Keratinocyte (primary cell): ENCODE results near the gene SUPT6H.

Experiments
- EZH2 ChIP-seq: IDR thresholded peaks from one replicate; pipeline ENCODE4 v1.6.1; 2012; ENCODE audit warnings: inconsistent platforms, mild to moderate bottlenecking, low read length, moderate library complexity
- TF ChIP-seq, protein P1 (sequence below), 3 experiments: IDR thresholded peaks in 1 of 3; conservative IDR thresholded peaks in 1 of 3; optimal IDR thresholded peaks in 1 of 3; 2 replicates in 2 of 3; 3 replicates in 1 of 3; pipeline versions ENCODE3 to v1.5.1; 2011; ENCODE audit warnings: low read length in 3 of 3, mild to moderate bottlenecking in 3 of 3, moderate library complexity in 2 of 3, control low read depth in 1 of 3, inconsistent platforms in 1 of 3; ENCODE audit not compliant: insufficient read depth in 2 of 3; ENCODE audit errors: extremely low read depth in 1 of 3

DNA sequence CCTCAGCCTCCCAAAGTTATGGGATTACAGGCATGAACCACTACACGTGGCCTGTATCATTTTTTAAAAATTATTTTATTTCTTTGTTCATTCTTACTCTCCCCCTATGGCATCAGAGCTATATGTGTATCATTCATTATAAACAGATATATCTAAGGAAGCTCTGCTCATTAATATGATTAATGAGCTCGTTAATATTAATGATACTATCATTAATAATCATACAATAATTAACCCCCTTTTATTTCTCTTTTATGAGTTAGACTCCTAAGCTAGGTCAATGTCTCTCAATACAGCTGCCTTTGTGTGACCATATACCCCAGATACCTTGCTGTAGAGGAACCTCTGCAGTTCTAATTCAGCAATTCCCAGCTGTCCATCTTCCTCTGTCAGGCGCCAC lies 43.5 kb upstream of the SUPT6H start:
- TF ChIP-seq, protein P1, sequence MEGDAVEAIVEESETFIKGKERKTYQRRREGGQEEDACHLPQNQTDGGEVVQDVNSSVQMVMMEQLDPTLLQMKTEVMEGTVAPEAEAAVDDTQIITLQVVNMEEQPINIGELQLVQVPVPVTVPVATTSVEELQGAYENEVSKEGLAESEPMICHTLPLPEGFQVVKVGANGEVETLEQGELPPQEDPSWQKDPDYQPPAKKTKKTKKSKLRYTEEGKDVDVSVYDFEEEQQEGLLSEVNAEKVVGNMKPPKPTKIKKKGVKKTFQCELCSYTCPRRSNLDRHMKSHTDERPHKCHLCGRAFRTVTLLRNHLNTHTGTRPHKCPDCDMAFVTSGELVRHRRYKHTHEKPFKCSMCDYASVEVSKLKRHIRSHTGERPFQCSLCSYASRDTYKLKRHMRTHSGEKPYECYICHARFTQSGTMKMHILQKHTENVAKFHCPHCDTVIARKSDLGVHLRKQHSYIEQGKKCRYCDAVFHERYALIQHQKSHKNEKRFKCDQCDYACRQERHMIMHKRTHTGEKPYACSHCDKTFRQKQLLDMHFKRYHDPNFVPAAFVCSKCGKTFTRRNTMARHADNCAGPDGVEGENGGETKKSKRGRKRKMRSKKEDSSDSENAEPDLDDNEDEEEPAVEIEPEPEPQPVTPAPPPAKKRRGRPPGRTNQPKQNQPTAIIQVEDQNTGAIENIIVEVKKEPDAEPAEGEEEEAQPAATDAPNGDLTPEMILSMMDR (optimal IDR thresholded peaks at IDR 0.05 in 1 of 3, IDR thresholded peaks at IDR 0.05 in 1 of 3, conservative IDR thresholded peaks at IDR 0.05 in 1 of 3; ENCODE audit: extremely low read depth in 1 of 3, insufficient read depth in 2 of 3, low read length in 3 of 3), result no peak
- no peak for TF ChIP-seq EZH2
